Measurements from ENCODE around the gene SLC9A8. TPM values are rescaled to one million over a fixed set of nuclear protein-coding genes. Genes with fewer than 3 reads are reported as not detected.

SLC9A8 gene
- total RNA-seq, 6 experiments from 2014 or later: 7.1 to 8.0 (median 7.4) TPM

DNA sequence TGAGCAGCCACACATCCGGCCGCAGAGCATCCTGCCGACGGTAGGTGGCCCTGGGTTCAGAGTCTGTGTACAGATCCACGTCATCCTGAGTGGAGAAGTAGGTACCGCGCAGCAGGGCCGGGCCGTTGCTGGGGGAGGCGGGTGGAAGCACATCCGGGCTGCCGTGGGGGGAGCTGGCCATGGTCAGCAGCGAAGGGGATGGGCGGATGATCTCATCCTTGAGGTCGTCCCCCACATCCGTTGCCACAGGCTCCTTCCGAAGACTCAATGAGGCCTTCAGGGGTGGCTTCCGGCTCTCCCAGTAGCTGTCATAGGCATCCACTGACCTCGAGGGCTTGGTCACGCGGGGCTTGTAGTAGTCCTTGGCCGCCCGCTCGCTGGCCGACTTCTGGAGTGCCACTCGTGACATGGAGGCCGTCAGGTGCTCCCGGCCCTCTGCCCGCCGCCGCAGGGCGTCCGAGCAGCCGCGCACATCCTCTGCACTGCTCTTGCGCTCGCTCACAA, 93.5 kb downstream of the SLC9A8 start:
- H3K4me3 Mint-ChIP-seq: no peak overlapping the region
- H3K4me1 Mint-ChIP-seq (ENCODE audit: low read depth): 0 out of 2 replicates have a peak, but pooled peaks cover under 1% of the 10 kb centered on the region
- peaks cover 18% of the 10 kb centered on the region for H3K36me3 Mint-ChIP-seq (ENCODE audit: low read depth)
- TF ChIP-seq, protein P1, sequence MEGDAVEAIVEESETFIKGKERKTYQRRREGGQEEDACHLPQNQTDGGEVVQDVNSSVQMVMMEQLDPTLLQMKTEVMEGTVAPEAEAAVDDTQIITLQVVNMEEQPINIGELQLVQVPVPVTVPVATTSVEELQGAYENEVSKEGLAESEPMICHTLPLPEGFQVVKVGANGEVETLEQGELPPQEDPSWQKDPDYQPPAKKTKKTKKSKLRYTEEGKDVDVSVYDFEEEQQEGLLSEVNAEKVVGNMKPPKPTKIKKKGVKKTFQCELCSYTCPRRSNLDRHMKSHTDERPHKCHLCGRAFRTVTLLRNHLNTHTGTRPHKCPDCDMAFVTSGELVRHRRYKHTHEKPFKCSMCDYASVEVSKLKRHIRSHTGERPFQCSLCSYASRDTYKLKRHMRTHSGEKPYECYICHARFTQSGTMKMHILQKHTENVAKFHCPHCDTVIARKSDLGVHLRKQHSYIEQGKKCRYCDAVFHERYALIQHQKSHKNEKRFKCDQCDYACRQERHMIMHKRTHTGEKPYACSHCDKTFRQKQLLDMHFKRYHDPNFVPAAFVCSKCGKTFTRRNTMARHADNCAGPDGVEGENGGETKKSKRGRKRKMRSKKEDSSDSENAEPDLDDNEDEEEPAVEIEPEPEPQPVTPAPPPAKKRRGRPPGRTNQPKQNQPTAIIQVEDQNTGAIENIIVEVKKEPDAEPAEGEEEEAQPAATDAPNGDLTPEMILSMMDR (IDR thresholded peaks at IDR 0.05): no peak
- no peak for DNase-seq
- no peaks in the 10 kb centered on the region for H3K9me3 Mint-ChIP-seq
- no peaks in the 10 kb centered on the region for H3K27me3 Mint-ChIP-seq (ENCODE audit: insufficient read depth)
- H3K27ac Mint-ChIP-seq: no peak overlapping the region

DNA sequence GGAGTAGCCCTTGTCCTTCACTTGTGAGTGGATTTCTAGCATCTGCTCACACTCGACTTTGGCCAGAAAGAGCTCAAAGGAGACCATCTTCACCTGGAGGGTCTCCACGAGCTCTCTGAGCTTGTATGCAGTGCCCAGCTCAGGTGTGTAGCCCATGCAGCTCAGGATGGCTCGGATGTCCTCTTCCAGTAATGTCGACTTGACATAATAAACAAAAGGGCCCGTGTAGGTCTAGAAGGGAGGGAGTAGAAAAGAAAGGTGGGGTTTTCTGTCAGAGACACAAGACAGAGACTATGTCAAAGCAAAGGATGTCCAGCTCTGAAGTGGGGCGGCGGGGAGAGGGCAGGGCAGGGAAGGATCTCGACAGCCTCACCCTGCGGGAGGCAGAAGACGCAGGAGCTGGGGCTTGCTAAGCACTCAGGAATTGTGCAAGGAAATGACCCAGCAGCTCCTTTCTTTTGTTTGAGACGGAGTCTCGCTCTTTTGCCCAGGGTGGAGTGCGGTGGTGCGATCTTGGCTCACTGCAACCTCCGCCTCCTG, 94.1 kb downstream of the SLC9A8 start:
- TF ChIP-seq, protein P1 (IDR thresholded peaks at IDR 0.05): no peak
- peaks cover 18% of the 10 kb centered on the region for H3K36me3 Mint-ChIP-seq (ENCODE audit: low read depth)
- DNase-seq: no peak
- H3K27ac Mint-ChIP-seq: no peak overlapping the region
- H3K4me3 Mint-ChIP-seq: no peak overlapping the region
- no peaks in the 10 kb centered on the region for H3K27me3 Mint-ChIP-seq (ENCODE audit: insufficient read depth)
- H3K4me1 Mint-ChIP-seq (ENCODE audit: low read depth): no peaks in the 10 kb centered on the region
- no peaks in the 10 kb centered on the region for H3K9me3 Mint-ChIP-seq

DNA sequence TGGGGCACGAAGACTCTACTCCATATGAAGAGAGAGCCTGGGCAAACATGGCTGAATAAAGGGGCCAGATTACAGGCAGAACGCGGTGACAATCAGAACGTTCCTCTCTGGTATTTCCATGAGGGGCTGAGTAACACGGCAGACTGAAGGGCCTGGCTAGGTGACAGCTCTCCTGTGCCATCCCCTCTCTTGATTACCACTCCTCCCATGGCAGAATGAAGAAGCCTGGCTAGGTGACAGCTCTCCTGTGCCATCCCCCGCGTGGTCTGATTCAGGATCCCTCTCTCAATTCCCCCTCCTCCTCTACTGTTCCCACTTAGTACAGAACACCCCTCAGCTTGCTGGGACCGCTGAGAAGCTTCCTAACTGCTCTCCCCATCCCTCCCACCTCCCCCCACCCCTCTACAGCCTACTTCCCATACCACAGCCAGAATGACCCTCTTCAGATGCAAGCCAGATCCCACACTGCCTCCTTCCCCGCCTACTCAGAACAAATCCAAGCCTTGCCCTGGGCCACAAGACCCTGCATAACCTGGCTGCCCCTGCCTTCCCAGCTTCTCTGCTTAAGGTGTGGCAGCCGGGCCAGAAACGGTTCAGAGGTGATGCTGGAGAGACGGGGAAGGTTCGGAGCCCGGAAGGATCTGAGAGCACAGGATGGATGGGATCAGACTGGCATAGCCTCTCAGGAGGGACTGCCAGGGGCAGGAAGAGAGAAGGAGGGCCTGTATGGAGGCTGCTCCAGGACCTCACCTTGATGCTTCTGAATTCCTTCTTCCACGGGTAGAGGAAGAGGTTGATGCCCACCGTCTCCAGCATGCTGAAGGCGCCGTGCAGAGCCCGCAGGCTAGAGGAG, 95.0 kb downstream of the SLC9A8 start:
- TF ChIP-seq, protein P1 (IDR thresholded peaks at IDR 0.05): no peak
- Mint-ChIP-seq H3K27ac (no peak overlapping the region; the same call in 1 of the 2 replicates), H3K36me3 (ENCODE audit: low read depth) (peaks cover 18% of the 10 kb centered on the region), H3K9me3 (no peaks in the 10 kb centered on the region), H3K4me1 (ENCODE audit: low read depth) (peaks cover 4% of the 10 kb centered on the region), H3K27me3 (ENCODE audit: insufficient read depth) (no peaks in the 10 kb centered on the region), H3K4me3 (no peak overlapping the region)
- DNase-seq: no peak

DNA sequence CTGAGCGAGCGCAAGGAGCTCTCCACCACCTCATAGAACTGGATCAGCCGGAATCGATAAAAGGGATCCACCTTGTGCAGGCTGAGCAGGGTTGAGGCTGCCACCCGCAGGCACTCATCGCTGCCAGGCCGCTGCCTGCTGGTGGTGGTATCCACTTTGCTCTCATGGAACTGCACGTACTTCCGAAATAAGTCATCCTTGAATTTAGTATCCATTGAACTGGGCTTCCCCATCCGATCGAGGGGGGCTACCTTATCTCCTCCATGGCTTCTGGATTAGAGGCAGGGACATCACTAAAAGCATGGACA, 95.6 kb downstream of the SLC9A8 start:
- no peak overlapping the region; the same call in 1 of the 2 replicates for H3K27ac Mint-ChIP-seq
- DNase-seq: no peak
- H3K4me1 Mint-ChIP-seq (ENCODE audit: low read depth): peaks cover 7% of the 10 kb centered on the region
- no peak overlapping the region for H3K4me3 Mint-ChIP-seq
- no peaks in the 10 kb centered on the region for H3K27me3 Mint-ChIP-seq (ENCODE audit: insufficient read depth)
- peaks cover 18% of the 10 kb centered on the region for H3K36me3 Mint-ChIP-seq (ENCODE audit: low read depth)
- no peaks in the 10 kb centered on the region for H3K9me3 Mint-ChIP-seq
- TF ChIP-seq, protein P1 (IDR thresholded peaks at IDR 0.05): no peak

DNA sequence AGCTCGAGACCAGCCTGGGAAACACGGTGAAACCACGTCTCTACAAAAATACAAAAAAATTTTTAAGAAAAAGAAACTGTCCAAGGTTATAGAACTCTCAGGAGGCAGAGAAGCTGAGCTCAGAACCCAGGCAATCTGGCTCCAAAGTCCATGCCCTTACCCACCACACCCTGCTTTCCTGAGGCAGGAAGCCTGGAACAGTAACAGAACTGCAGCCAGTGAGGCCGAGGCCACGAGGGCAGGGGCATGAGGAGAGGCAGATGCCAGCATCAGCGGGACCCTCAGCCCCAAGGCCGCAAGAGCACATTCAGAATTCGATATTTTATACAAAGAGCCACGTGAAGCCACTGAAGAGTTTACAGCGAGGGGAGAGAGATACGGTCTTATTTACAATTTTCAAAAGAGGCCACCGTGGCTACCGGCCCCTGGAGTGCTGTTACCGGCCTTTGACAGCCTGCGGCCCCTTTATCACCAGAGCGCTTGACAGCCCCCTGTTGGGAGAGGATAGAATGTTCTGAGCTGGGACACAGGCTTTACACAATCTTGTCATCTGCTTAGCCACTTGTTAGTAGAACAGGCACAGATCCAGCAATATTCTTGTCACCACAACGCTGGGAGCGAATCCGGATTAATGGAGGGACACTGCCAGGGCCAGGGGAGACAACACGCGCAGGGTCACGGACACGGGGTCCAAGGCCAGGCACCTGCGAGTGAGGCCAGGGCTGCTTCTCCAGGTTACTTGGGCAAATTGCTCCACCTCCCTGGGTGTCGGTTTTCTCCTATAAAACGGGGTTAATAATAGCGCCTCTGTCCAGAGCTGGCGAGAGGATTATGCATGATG, 97.1 kb downstream of the SLC9A8 start:
- H3K36me3 Mint-ChIP-seq (ENCODE audit: low read depth): peaks cover 16% of the 10 kb centered on the region
- no peaks in the 10 kb centered on the region for H3K9me3 Mint-ChIP-seq
- TF ChIP-seq, protein P1 (IDR thresholded peaks at IDR 0.05): peak; percentile 50
- DNase-seq: no peak
- no peak overlapping the region for H3K27ac Mint-ChIP-seq
- H3K4me3 Mint-ChIP-seq: no peak overlapping the region
- H3K4me1 Mint-ChIP-seq (ENCODE audit: low read depth): peaks cover 22% of the 10 kb centered on the region
- H3K27me3 Mint-ChIP-seq (ENCODE audit: insufficient read depth): no peaks in the 10 kb centered on the region; the same call in 1 of the 2 replicates

All from HFFc6 (cell line).